ENCODE results near the gene MEIS1. TPM values are rescaled to one million over a fixed set of nuclear protein-coding genes. Genes with fewer than 3 reads are reported as not detected.
A peak's percentile ranks its signal among the peaks of the same experiment; 100 is the strongest.

Gene MEIS1
- total RNA-seq, 2 experiments from 2014 or later, result not detected

- DNase-seq (peak; percentile 37), ATAC-seq (peak; percentile 43)
- peaks cover 78% of the 10 kb centered on the region for H3K27me3 Mint-ChIP-seq (ENCODE audit: low read depth)
- H3K9me3 Mint-ChIP-seq (ENCODE audit: insufficient read depth), result no peaks in the 10 kb centered on the region
- peak overlapping the region; percentile 30 for H3K27ac Mint-ChIP-seq
- H3K4me3 Mint-ChIP-seq, result peak overlapping the region; percentile 71
- peaks cover 29% of the 10 kb centered on the region for H3K4me1 Mint-ChIP-seq (ENCODE audit: low read depth)
- CTCF ChIA-PET, result no interaction called here
- peaks cover 5% of the 10 kb centered on the region for H3K36me3 Mint-ChIP-seq (ENCODE audit: low read depth)
- POLR2A ChIA-PET, result no interaction called here
Measured at GRCh38 chr2:66433945-66434678, 813 bp upstream of the MEIS1 start.

- Mint-ChIP-seq H3K36me3 (ENCODE audit: low read depth) (peaks cover 5% of the 10 kb centered on the region), H3K27me3 (ENCODE audit: low read depth) (peaks cover 84% of the 10 kb centered on the region), H3K4me3 (no peak overlapping the region), H3K4me1 (ENCODE audit: low read depth) (peaks cover 29% of the 10 kb centered on the region), H3K27ac (no peak overlapping the region), H3K9me3 (ENCODE audit: insufficient read depth) (no peaks in the 10 kb centered on the region)
- ChIA-PET POLR2A (no interaction called here), CTCF (no interaction called here)
- no peak for ATAC-seq
- DNase-seq, result no peak
Measured at GRCh38 chr2:66435549-66435875, 587 bp downstream of the MEIS1 start.

- CTCF ChIA-PET, result no interaction called here
- Mint-ChIP-seq H3K4me1 (ENCODE audit: low read depth) (peaks cover 29% of the 10 kb centered on the region), H3K9me3 (ENCODE audit: insufficient read depth) (no peaks in the 10 kb centered on the region), H3K27me3 (ENCODE audit: low read depth) (peaks cover 85% of the 10 kb centered on the region), H3K27ac (no peak overlapping the region), H3K36me3 (ENCODE audit: low read depth) (peaks cover 5% of the 10 kb centered on the region), H3K4me3 (no peak overlapping the region)
- ATAC-seq (no peak), DNase-seq (no peak)
- POLR2A ChIA-PET, result no interaction called here
Measured at GRCh38 chr2:66435963-66436362, 1.0 kb downstream of the MEIS1 start.

GRCh38 chr2:66436581-66437001 is 1.7 kb downstream of the MEIS1 start:
- Mint-ChIP-seq H3K4me1 (ENCODE audit: low read depth) (peaks cover 29% of the 10 kb centered on the region), H3K27me3 (ENCODE audit: low read depth) (peaks cover 83% of the 10 kb centered on the region), H3K9me3 (ENCODE audit: insufficient read depth) (no peaks in the 10 kb centered on the region), H3K4me3 (no peak overlapping the region), H3K27ac (no peak overlapping the region), H3K36me3 (ENCODE audit: low read depth) (peaks cover 5% of the 10 kb centered on the region)
- ChIA-PET POLR2A (no interaction called here), CTCF (interaction anchor here (0.7 kb wide), 1 partner anchor 135 kb away, joined by 3 read pairs; no protein-coding TSS in a partner anchor)
- ATAC-seq (no peak), DNase-seq (no peak)

GRCh38 chr2:66437109-66437690 is 2.3 kb downstream of the MEIS1 start:
- ATAC-seq (no peak), DNase-seq (no peak)
- Mint-ChIP-seq H3K4me1 (ENCODE audit: low read depth) (peaks cover 29% of the 10 kb centered on the region), H3K4me3 (no peak overlapping the region), H3K36me3 (ENCODE audit: low read depth) (peaks cover 5% of the 10 kb centered on the region), H3K27ac (no peak overlapping the region), H3K9me3 (ENCODE audit: insufficient read depth) (no peaks in the 10 kb centered on the region), H3K27me3 (ENCODE audit: low read depth) (peaks cover 81% of the 10 kb centered on the region)
- CTCF ChIA-PET, result interaction anchor here (0.7 kb wide), 1 partner anchor 134 kb away, joined by 3 read pairs; no protein-coding TSS in a partner anchor
- POLR2A ChIA-PET, result no interaction called here

GRCh38 chr2:66437691-66438497 is 3.0 kb downstream of the MEIS1 start:
- ATAC-seq (no peak), DNase-seq (no peak)
- ChIA-PET CTCF (no interaction called here), POLR2A (no interaction called here)
- Mint-ChIP-seq H3K4me1 (ENCODE audit: low read depth) (peaks cover 27% of the 10 kb centered on the region), H3K27me3 (ENCODE audit: low read depth) (peaks cover 74% of the 10 kb centered on the region), H3K9me3 (ENCODE audit: insufficient read depth) (no peaks in the 10 kb centered on the region), H3K27ac (no peak overlapping the region), H3K4me3 (no peak overlapping the region), H3K36me3 (ENCODE audit: low read depth) (peaks cover 3% of the 10 kb centered on the region)

GRCh38 chr2:66438498-66438833 is 3.5 kb downstream of the MEIS1 start:
- no peak overlapping the region for H3K4me3 Mint-ChIP-seq
- DNase-seq (no peak), ATAC-seq (no peak)
- ChIA-PET POLR2A (no interaction called here), CTCF (no interaction called here)
- no peak overlapping the region for H3K27ac Mint-ChIP-seq
- H3K27me3 Mint-ChIP-seq (ENCODE audit: low read depth), result peaks cover 69% of the 10 kb centered on the region
- peaks cover 21% of the 10 kb centered on the region for H3K4me1 Mint-ChIP-seq (ENCODE audit: low read depth)
- H3K36me3 Mint-ChIP-seq (ENCODE audit: low read depth), result peaks cover 3% of the 10 kb centered on the region
- H3K9me3 Mint-ChIP-seq (ENCODE audit: insufficient read depth), result no peaks in the 10 kb centered on the region

- H3K4me1 Mint-ChIP-seq (ENCODE audit: low read depth), result peaks cover 16% of the 10 kb centered on the region
- ATAC-seq (no peak), DNase-seq (no peak)
- peaks cover 65% of the 10 kb centered on the region for H3K27me3 Mint-ChIP-seq (ENCODE audit: low read depth)
- ChIA-PET CTCF (no interaction called here), POLR2A (no interaction called here)
- no peak overlapping the region for H3K27ac Mint-ChIP-seq
- H3K36me3 Mint-ChIP-seq (ENCODE audit: low read depth), result peaks cover 3% of the 10 kb centered on the region
- no peak overlapping the region for H3K4me3 Mint-ChIP-seq
- no peaks in the 10 kb centered on the region for H3K9me3 Mint-ChIP-seq (ENCODE audit: insufficient read depth)
Measured at GRCh38 chr2:66438891-66439811, 4.2 kb downstream of the MEIS1 start.

- ChIA-PET POLR2A (no interaction called here), CTCF (interaction anchor here (0.9 kb wide), 1 partner anchor 1591 kb away, joined by 3 read pairs; no protein-coding TSS in a partner anchor)
- Mint-ChIP-seq H3K27me3 (ENCODE audit: low read depth) (peaks cover 59% of the 10 kb centered on the region), H3K9me3 (ENCODE audit: insufficient read depth) (no peaks in the 10 kb centered on the region), H3K4me3 (no peak overlapping the region), H3K4me1 (ENCODE audit: low read depth) (peaks cover 8% of the 10 kb centered on the region), H3K36me3 (ENCODE audit: low read depth) (peaks cover 3% of the 10 kb centered on the region), H3K27ac (no peak overlapping the region)
- ATAC-seq (no peak), DNase-seq (no peak)
Measured at GRCh38 chr2:66439812-66440542, 5.1 kb downstream of the MEIS1 start.

GRCh38 chr2:66440708-66441497 is 6.0 kb downstream of the MEIS1 start:
- Mint-ChIP-seq H3K9me3 (ENCODE audit: insufficient read depth) (no peaks in the 10 kb centered on the region), H3K27me3 (ENCODE audit: low read depth) (peaks cover 51% of the 10 kb centered on the region), H3K4me3 (no peak overlapping the region), H3K4me1 (ENCODE audit: low read depth) (no peaks in the 10 kb centered on the region), H3K27ac (no peak overlapping the region), H3K36me3 (ENCODE audit: low read depth) (no peaks in the 10 kb centered on the region)
- POLR2A ChIA-PET, result no interaction called here
- CTCF ChIA-PET, result interaction anchor here (0.9 kb wide), 1 partner anchor 1590 kb away, joined by 3 read pairs; no protein-coding TSS in a partner anchor
- DNase-seq, result no peak
- ATAC-seq, result no peak

Data from activated CD8-positive, alpha-beta T cell treated with anti-CD3 and anti-CD28 coated beads, Interleukin-2, amount 10 ng/mL, durations not matched to agents 7 days and 5 days (primary cell).